GM23338 (cell line): ENCODE results near the gene TSPAN4. TPM values are rescaled to one million over a fixed set of nuclear protein-coding genes. Genes with fewer than 3 reads are reported as not detected.
A peak's percentile ranks its signal among the peaks of the same experiment; 100 is the strongest.

Experiments used
- ATAC-seq: fragments of 200-7000 bp; cut with Tn5 transposase; 3 replicates; pipeline ENCODE4 v1.9.1; 2020
- DNase-seq: peaks from one replicate; pipeline ENCODE4 v3.0.0-alpha.2; 2015; ENCODE audit warnings: low spot score
- H2AFZ ChIP-seq: fragments of 200-600 bp; sonication (generic); 2 replicates; pipeline ENCODE4 v1.8.0; 2016; ENCODE audit warnings: antibody characterized with exemption, mild to moderate bottlenecking, moderate library complexity
- H3F3A ChIP-seq: fragments of 200-600 bp; sonication (generic); replicated peaks from 2 replicates; pipeline ENCODE4 v1.8.0; 2017; ENCODE audit warnings: antibody characterized with exemption, mixed run types, low read depth
- H3K27ac ChIP-seq: fragments of 200-600 bp; sonication (generic); 2 replicates; pipeline ENCODE4 v1.6.1; 2016; ENCODE audit warnings: low read depth
- H3K27me3 ChIP-seq: fragments of 200-600 bp; sonication (generic); 2 replicates; pipeline ENCODE4 v1.8.0; 2016; ENCODE audit warnings: mild to moderate bottlenecking, mixed run types, moderate library complexity; ENCODE audit not compliant: insufficient read depth
- H3K36me3 ChIP-seq: fragments of 200-600 bp; sonication (generic); 2 replicates; pipeline ENCODE4 v1.8.0; 2016; ENCODE audit warnings: mild to moderate bottlenecking; ENCODE audit not compliant: insufficient read depth
- H3K4me1 ChIP-seq: fragments of 200-600 bp; sonication (generic); 2 replicates; pipeline ENCODE4 v1.8.0; 2016; ENCODE audit warnings: mild to moderate bottlenecking, moderate library complexity; ENCODE audit not compliant: insufficient read depth
- H3K4me2 ChIP-seq: fragments of 200-600 bp; sonication (generic); 2 replicates; pipeline ENCODE4 v1.7.1; 2017; ENCODE audit warnings: mixed run types
- H3K4me3 ChIP-seq: fragments of 200-600 bp; sonication (generic); 2 replicates; pipeline ENCODE4 v1.6.1; 2016; ENCODE audit warnings: mixed run types
- H3K79me2 ChIP-seq: fragments of 200-600 bp; sonication (generic); replicated peaks from 2 replicates; pipeline ENCODE4 v1.8.0; 2017; ENCODE audit warnings: mild to moderate bottlenecking; ENCODE audit not compliant: insufficient read depth
- H3K9me2 ChIP-seq: fragments of 200-600 bp; sonication (generic); 2 replicates; pipeline ENCODE4 v1.8.0; 2017; ENCODE audit not compliant: insufficient read depth
- H4K20me1 ChIP-seq: fragments of 200-600 bp; sonication (generic); replicated peaks from 2 replicates; pipeline ENCODE4 v1.8.0; 2017; ENCODE audit warnings: mild to moderate bottlenecking; ENCODE audit not compliant: insufficient read depth
- H3K27ac Mint-ChIP-seq: 2 replicates; pipeline ENCODE4 v1.8.0; 2020; ENCODE audit warnings: inconsistent platforms, mild to moderate bottlenecking, moderate library complexity, mixed read lengths
- H3K27me3 Mint-ChIP-seq: 3 replicates; pipeline ENCODE4 v1.8.0; 2022; ENCODE audit warnings: low read depth, mild to moderate bottlenecking, moderate library complexity, mixed read lengths, inconsistent platforms; ENCODE audit not compliant: insufficient read depth, poor library complexity
- H3K36me3 Mint-ChIP-seq: 3 replicates; pipeline ENCODE4 v1.8.0; 2021; ENCODE audit warnings: low read depth, mild to moderate bottlenecking, inconsistent platforms, moderate library complexity, mixed read lengths
- H3K4me1 Mint-ChIP-seq: 3 replicates; pipeline ENCODE4 v1.8.0; 2020; ENCODE audit warnings: mild to moderate bottlenecking, inconsistent platforms, mixed read lengths
- H3K4me3 Mint-ChIP-seq: 3 replicates; pipeline ENCODE4 v1.8.0; 2021; ENCODE audit warnings: moderate library complexity, mild to moderate bottlenecking, inconsistent platforms, mixed read lengths
- H3K9me3 Mint-ChIP-seq: 3 replicates; pipeline ENCODE4 v1.8.0; 2020; ENCODE audit warnings: moderate library complexity, mild to moderate bottlenecking, inconsistent platforms, mixed read lengths
- CTCF ChIP-seq, 2 experiments: fragments of 200-600 bp in 1 of 2; sonication (generic) in 1 of 2; conservative IDR thresholded peaks; 2 replicates each; pipeline versions ENCODE4 v1.5.1 to v1.6.1; 2016 to 2017; ENCODE audit warnings: antibody characterized with exemption in 2 of 2, low read depth in 2 of 2, mild to moderate bottlenecking in 2 of 2, moderate library complexity in 1 of 2
- ETS1 ChIP-seq: IDR thresholded peaks from 2 replicates; pipeline ENCODE4 v1.6.1; 2016; ENCODE audit warnings: antibody characterized with exemption
- EZH2phosphoT487 ChIP-seq: fragments of 200-600 bp; sonication (generic); IDR thresholded peaks from one replicate; pipeline ENCODE4 v1.8.1; 2018; ENCODE audit warnings: antibody characterized with exemption; ENCODE audit not compliant: unreplicated experiment
- NANOG ChIP-seq: IDR thresholded peaks from 2 replicates; pipeline ENCODE4 v1.6.1; 2016; ENCODE audit warnings: antibody characterized with exemption, borderline replicate concordance
- POLR2AphosphoS5 ChIP-seq: IDR thresholded peaks from 2 replicates; pipeline ENCODE4 v1.6.1; 2016; ENCODE audit warnings: antibody characterized with exemption, low read depth
- STAT1 ChIP-seq: IDR thresholded peaks from one replicate; pipeline ENCODE4 v1.6.1; 2016; ENCODE audit warnings: antibody characterized with exemption; ENCODE audit not compliant: unreplicated experiment
- ZNF114 ChIP-seq: fragments of 250-450 bp; sonication (Bioruptor Pico); IDR thresholded peaks from 2 replicates; pipeline ENCODE4 v1.5.0; 2020; ENCODE audit warnings: mild to moderate bottlenecking, moderate library complexity
- ZNF331 ChIP-seq: fragments of 250-450 bp; sonication (Bioruptor Pico); IDR thresholded peaks from 2 replicates; pipeline ENCODE4 v1.5.0; 2020; ENCODE audit warnings: low read depth, mild to moderate bottlenecking, moderate library complexity
- ZNF462 ChIP-seq: fragments of 250-450 bp; sonication (Bioruptor Pico); IDR thresholded peaks from 2 replicates; pipeline ENCODE4 v1.5.0; 2020; ENCODE audit warnings: mild to moderate bottlenecking, moderate library complexity
- polyA plus RNA-seq: library from polyadenylated mRNA; unstranded; fragments of >200 nt; fragmentation: Nextera tagmentation; extraction: Ambion mirVana; gene quantifications from 2 replicates; pipeline ENCODE4 v1.2.1, GENCODE V29; 2016
- total RNA-seq: library from RNA; depleted of rRNA; stranded (reverse); fragments of >200 nt; shearing (Covaris generic); gene quantifications from 2 replicates; pipeline ENCODE4 v1.2.3, GENCODE V29; 2014

TSPAN4 gene
- total and polyA plus RNA-seq, 2 experiments from 2014 or later: 76.8 to 150 TPM

GRCh38 chr11:849104-849824, 6.6 kb downstream of the TSPAN4 start:
- no peak overlapping the region for H2AFZ ChIP-seq
- Mint-ChIP-seq H3K4me1 (peaks cover 28% of the 10 kb centered on the region), H3K4me3 (peak overlapping the region; percentile 66), H3K27me3 (peaks cover 18% of the 10 kb centered on the region), H3K36me3 (no peaks in the 10 kb centered on the region), H3K27ac (no peak overlapping the region), H3K9me3 (no peaks in the 10 kb centered on the region)
- H3K4me2 ChIP-seq: peak overlapping the region; percentile 90
- H3K79me2 ChIP-seq: 0 out of 2 replicates have a peak, but pooled peaks cover 3% of the 10 kb centered on the region
- H3F3A ChIP-seq: 0 out of 2 replicates have a peak, but pooled peaks cover 5% of the 10 kb centered on the region
- H3K4me3 ChIP-seq: peak overlapping the region; percentile 70
- no peaks in the 10 kb centered on the region for H3K9me2 ChIP-seq
- H3K4me1 ChIP-seq: peaks cover 31% of the 10 kb centered on the region
- ATAC-seq (peak; percentile 17), DNase-seq (peak; percentile 84)
- no peaks in the 10 kb centered on the region for H3K36me3 ChIP-seq
- TF ChIP-seq STAT1: no peak
- no peak for TF ChIP-seq CTCF (conservative IDR thresholded peaks at IDR 0.05; ENCODE audit: low read depth in 2 of 2)
- no peak for TF ChIP-seq ZNF114
- TF ChIP-seq POLR2AphosphoS5: no peak
- no peak for TF ChIP-seq ZNF462
- no peak for TF ChIP-seq ZNF331 (CRISPR knock-in tag)
- TF ChIP-seq NANOG: no peak
- no peak for TF ChIP-seq EZH2phosphoT487
- no peak for TF ChIP-seq ETS1
- H4K20me1 ChIP-seq: peaks cover 17% of the 10 kb centered on the region
- H3K27me3 ChIP-seq: no peaks in the 10 kb centered on the region
- no peak overlapping the region for H3K27ac ChIP-seq
